MM.1S (cell line): ENCODE data around the gene SPTLC1.

ENCODE experiments used
- CTCF ChIP-seq: fragments of 300-600 bp; sonication (generic); IDR thresholded peaks from 2 replicates; pipeline ENCODE4 v1.5.1; 2016; ENCODE audit warnings: antibody characterized with exemption, low read length, mixed read lengths
- EZH2 ChIP-seq: fragments of 300-600 bp; sonication (generic); optimal IDR thresholded peaks from 2 replicates; pipeline ENCODE3; 2017; ENCODE audit warnings: low read depth, mild to moderate bottlenecking, antibody characterized with exemption, low read length, mixed read lengths
- EZH2phosphoT487 ChIP-seq: fragments of 300-600 bp; sonication (generic); IDR thresholded peaks from 2 replicates; pipeline ENCODE4 v1.6.1; 2018; ENCODE audit warnings: antibody characterized with exemption, low read length

DNA sequence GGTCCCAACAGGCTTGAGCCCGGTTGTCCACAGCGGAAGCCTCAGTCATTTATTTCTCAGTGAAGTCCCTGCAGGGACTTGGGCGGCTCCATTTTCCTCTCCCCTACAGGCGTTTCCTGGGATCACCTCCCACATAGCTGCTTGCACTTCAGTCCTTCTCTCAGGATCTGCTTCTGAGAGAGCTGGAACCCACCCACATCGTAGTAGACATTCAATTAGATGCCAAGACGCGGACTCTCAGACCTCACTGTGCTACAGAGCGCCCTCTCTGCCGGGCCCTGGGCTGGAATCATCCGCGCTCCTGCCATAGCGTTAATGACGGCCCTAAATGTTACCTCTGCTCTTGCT, 111.2 kb downstream of the SPTLC1 start:
- TF ChIP-seq CTCF (no peak), EZH2phosphoT487 (no peak), EZH2 (no peak)
